G401 (cell line): ENCODE results near the gene HTRA3. TPM values are rescaled to one million over a fixed set of nuclear protein-coding genes. Genes with fewer than 3 reads are reported as not detected.

ENCODE experiments used
- DNase-seq: peaks from one replicate; pipeline ENCODE4 v3.0.0-alpha.2; 2015; ENCODE audit warnings: low spot score
- in situ Hi-C: cut with HindIII; loops from 2 replicates; pipeline ENCODE4 v1.10.0; 2016; ENCODE audit warnings: low sequenced_read_pairs, mixed read lengths
- total RNA-seq: library from RNA; depleted of rRNA; stranded (reverse); fragments of >200 nt; shearing (Covaris generic); gene quantifications from 2 replicates; pipeline ENCODE4 v1.2.3, GENCODE V29; 2014; rRNA removed

Gene HTRA3
- 0.14 TPM in 1 of 2 replicates, not detected in the other for total RNA-seq

DNA sequence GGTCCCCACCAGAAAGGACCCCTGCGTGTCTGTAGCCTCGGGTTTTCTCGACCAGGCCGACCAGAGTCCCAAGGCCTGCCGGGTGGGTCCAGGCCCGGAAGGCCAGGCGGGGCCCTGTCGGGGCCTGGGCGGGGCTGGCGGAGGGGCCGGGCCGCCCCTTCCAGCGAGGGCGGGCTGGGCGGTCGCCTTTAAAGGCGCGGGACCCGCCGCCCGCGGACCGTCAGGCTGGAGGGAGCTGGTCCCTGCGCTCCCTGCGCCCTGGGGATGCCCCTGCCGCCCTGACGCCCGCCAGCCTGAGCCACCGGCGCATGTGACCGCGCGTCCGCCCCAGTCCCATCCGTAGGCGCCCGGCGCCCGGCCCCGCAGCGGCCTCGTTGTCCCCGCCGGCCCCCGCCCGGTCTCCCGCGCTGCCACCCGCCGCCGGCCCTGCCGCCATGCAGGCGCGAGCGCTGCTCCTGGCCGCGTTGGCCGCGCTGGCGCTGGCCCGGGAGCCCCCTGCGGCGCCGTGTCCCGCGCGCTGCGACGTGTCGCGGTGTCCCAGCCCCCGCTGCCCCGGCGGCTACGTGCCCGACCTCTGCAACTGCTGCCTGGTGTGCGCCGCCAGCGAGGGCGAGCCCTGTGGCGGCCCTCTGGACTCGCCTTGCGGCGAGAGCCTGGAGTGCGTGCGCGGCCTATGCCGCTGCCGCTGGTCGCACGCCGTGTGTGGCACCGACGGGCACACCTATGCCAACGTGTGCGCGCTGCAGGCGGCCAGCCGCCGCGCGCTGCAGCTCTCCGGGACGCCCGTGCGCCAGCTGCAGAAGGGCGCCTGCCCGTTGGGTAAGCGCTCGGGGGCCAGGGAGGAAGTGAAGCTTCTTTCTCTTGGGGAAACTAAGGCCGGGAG, at the start of gene HTRA3:
Gene HTRA3, plus strand, starts transcription at position 220 of the 883 bp plus-strand sequence. Its CDS starts 215 bp downstream, at position 435.
- no peak for DNase-seq
- in situ Hi-C loops: no loop called here

- in situ Hi-C loops: no loop called here
- DNase-seq: no peak
These were observed 48.7 kb upstream of the HTRA3 start for GRCh38 chr4:8220661-8221450.

DNA sequence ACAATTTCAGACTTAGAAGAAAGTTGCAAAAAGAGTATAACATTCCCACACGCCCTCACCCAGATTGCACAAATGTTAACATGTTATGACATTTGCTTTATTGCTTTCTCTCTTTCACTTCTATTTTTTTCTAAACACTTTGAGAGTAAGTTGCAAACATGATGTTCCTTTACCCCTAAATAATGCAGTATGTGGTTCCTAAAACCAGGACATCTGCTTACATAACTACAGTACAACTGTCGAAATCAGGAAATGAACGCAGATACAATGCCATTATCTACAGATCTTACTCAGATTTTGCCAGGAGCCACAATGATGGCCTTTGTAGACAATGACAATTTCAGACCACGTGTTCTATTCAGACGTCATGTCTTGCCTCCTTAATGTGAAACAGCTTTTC, 48.1 kb upstream of the HTRA3 start:
- DNase-seq: no peak
- in situ Hi-C loops: no loop called here

DNA sequence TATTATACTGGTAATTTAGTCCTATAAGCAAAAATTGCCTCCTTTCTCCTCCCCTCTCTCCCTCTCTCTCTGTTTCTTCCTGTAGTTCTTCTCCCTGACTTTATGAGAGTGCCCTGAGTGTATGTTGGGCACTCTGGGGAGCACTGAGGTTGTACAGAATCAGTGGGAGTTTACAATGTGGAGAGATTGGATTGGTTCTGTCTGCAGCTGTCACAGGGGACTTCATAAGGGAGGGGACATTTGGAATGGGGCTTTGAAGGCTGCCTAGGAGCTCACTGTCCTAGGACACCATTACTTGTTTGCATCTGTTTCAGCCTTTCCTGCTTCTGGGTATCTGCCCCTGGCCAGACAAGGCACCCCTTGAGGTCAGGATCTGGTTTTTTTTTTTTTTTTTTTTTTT, 47.6 kb upstream of the HTRA3 start:
- no peak for DNase-seq
- in situ Hi-C loops: no loop called here

DNA sequence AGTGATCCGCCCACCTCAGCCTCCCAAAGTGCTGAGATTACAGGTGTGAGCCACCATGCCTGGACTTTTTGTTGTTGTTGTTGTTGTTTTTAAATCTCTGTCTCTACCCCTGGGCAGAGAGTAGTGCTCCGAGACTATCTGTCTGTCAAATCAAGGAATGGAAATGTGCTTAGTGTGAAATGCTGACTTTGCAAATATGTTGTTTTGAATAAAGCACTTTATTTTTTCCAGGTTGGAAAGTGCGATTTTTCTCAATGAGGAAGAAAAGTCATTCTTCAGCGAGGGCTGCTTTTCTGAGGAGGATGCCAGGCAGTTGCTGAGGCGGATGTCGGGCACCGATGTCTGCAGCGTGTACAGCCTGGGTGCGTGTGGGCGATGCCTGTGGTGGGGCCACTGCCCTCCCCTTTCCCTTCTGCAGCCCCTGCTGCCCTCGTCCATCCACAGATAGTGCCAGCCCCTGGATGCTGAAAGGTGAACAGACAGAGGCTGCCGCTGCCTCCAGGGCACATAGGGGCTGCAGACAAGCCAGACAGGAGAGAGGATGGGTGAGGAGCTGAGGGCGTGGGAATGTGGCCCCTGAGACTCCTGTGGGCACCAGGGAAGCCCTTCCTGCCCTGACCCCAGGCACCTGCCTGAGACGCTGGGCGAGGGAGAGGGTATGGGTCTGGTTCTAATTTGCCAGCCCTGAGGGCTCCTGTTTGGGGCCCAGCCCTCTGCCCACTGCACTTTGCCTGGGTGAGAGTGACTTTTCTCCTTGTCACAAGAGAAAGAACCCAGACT, 46.8 kb upstream of the HTRA3 start:
- no peak for DNase-seq
- in situ Hi-C loops: no loop called here

DNA sequence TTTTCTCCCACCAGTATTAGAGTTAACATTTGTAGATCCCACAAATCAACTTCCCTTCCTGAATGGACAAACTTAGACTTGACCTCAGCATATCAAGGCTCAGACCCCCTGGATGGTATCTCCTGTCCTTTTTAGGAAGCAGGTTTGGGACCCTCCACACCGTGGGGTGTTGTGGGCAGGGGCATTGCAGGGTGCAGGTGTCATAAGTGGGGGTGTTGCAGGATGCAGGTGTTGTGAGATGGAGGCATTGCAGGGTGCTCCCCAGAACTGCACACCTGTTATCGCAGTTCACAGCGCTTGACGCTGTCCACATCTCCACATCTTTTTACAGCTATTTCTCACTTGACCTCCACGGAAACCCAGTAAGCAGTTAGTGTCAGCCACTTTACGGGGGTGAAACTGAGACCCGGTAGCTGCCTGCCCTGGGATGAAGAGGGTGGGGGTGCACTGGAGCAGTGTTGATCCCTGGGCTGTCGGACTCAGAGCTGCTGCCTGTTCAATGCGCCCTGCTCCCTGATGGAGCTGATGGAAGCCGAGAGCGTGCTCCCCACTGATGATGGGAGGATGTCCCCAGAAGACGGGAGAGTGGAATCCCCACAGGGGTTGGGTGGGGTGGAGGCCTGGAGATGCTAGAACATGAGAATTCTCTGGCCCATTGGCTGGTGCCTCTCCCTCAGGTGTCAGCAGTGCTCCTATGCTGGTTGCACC, 45.1 kb upstream of the HTRA3 start:
- no peak for DNase-seq
- in situ Hi-C loops: no loop called here

DNA sequence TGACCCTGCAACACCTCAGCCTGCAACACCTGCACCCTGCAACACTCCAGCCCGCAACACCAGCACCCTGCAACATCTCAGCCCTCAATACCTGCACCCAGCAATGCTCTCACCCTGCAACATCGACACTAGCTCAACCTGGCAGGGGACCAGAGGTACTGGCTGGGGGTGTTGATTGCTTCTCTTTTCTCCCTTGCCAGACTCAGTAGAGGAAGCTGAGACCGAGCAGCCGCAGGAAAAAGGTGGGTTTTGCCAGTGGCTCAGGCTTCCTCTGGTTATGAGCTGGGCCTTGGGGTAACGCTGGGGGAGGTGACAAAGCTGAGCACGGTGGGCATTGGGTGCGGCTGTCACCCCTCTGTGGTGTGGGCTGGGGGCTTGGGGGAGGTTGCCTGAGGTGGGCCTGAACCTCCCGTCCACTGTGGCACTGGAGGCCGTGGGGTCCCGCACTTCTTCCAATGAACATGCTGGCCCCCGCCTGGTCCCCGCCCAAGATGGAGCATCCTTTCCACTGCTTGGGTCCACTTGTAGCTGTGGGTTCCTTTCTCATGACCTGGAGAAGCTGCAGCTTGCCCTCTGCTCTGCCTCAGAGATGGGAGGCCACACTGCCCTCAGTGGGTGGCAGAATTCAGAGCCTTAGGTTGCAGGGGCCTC, 44.5 kb upstream of the HTRA3 start:
- in situ Hi-C loops: no loop called here
- DNase-seq: no peak

DNA sequence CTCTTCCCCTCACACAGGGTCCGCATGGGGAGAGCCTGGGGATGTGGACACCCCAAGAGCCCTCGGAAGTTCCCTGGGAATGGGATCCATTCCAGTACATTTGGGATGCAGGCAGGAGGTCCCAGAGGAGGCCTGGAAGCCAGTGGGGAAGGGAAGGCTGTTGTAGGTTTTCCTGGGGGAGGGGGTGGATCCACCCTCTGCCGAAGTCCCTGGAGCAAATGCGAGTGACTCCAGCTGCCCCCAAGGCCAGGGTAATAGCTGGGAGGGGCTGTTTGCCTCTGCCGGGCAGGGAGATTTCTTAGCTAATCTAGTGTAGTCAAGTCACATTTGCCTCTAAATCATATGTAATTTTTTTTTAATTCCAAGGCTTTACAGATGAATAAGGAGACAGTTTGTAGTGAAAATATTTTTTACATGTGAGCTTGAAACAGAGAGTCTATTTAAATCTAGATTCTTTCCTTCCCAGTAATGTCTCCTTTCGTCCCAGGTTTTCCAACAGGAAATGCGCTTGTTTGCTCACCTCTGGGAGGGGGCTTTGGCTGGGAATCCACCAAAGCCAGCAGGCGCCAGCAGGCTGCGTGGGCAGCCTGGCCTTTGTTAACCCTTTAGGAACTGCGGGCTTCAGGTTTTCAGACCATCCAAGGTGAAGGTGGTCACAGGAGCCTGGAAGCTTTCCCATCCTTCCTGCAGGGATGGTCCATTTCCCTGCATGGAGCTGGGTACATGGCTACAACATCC, 43.7 kb upstream of the HTRA3 start:
- in situ Hi-C loops: no loop called here
- DNase-seq: no peak

DNA sequence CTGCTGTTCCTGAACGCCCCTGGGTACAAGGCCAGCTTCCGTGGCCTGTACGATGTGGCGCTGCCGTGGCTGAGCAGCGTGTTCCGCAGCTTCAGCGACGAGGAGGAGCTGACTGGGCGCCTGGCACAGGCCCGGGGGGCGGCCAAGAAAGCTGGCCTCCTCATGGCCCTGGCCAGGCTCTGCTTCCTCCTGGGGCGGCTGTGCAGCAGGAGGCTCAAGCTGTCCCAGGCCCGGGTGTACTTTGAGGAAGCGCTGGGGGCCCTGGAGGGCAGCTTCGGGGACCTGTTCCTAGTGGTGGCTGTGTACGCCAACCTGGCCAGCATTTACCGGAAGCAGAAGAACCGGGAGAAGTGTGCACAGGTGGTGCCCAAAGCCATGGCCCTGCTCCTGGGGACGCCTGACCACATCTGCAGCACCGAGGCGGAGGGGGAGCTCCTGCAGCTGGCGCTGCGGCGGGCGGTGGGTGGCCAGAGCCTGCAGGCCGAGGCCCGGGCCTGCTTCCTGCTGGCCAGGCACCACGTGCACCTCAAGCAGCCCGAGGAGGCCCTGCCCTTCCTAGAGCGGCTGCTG, 42.3 kb upstream of the HTRA3 start:
- no peak for DNase-seq
- in situ Hi-C loops: no loop called here

GRCh38 chr4:8227771-8228318, 41.7 kb upstream of the HTRA3 start:
- DNase-seq: no peak
- in situ Hi-C loops: no loop called here

DNA sequence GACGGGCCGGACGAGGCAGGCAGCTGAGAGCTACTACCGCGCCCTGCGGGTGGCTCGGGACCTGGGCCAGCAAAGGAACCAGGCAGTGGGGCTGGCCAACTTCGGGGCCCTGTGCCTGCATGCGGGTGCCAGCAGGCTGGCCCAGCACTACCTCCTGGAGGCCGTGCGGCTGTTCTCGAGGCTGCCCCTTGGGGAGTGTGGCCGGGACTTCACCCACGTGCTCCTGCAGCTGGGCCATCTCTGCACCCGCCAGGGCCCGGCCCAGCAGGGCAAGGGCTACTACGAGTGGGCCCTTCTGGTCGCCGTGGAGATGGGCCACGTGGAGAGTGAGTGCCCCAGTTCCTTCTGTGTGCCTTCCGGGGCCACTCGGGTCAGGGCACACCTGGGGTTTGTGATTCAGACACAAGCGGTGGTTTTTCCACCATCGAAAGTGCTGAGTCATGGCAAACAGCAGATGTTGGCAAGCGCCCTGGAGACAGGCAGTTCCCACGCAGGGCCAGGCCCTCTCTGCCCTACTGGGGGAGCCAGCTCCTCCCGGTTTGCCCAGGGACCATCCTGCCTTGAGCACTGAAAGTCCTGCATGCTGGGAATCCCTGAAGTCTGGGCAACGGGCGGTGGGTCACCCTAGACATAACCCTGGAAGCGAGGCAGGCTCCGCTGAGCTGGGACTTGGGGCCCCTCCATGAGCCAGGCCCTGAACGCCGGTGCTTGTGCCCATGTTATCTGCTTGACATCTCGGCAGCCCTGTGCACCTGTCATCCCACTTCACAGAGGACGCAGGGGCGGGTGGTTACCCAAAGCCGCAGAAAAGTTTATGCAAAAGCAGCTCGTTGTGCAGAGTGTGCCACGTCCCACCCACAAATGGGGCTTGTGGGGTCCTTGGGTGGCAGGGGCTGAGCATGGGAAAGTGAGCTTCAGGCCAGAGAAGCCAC, 41.0 kb upstream of the HTRA3 start:
- in situ Hi-C loops: no loop called here

DNA sequence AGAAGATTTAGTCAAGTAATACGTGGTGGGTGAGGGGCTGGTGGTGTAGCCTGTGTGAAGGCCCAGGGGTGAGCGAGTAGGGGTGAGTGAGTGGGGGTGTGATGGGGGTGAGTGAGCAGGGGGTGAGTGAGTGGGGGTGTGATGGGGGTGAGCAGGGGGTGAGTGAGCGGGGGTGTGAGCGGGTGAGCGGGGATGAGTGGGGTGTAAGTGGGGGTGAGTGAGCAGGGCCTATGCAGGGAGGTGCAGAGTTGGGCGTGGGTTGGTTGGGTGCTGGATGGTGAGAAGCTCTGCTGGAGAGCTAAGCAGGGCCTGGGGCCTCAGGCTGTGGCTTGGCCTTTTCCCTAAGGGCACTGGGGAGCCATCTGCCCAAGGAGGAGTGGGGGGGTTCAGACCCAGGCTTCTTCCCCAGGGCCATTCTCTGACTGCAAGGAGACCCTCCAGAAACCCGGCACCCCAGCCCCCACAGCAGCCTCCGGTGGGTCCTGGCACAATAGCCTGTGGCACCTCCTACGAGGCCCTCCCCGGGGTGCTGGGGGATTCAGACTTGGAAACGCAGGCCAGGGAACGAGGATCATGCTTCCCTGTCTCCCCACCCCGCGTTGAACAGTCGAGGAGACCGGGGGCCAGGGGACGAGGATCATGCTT, 40.1 kb upstream of the HTRA3 start:
- in situ Hi-C loops: no loop called here
- no peak for DNase-seq

More for the DNA sequence above, 41.0 kb upstream of the HTRA3 start:
- DNase-seq: peak; percentile 57

- no peak for DNase-seq
- in situ Hi-C loops: no loop called here
These were observed 39.5 kb upstream of the HTRA3 start for GRCh38 chr4:8230033-8230432.

GRCh38 chr4:8230891-8231290, 38.7 kb upstream of the HTRA3 start:
- in situ Hi-C loops: no loop called here
- no peak for DNase-seq

GRCh38 chr4:8231551-8232049, 38.0 kb upstream of the HTRA3 start:
- no peak for DNase-seq
- in situ Hi-C loops: no loop called here

- DNase-seq: no peak
- in situ Hi-C loops: no loop called here
These were observed 36.8 kb upstream of the HTRA3 start for GRCh38 chr4:8232748-8233147.
